ENCODE results near the gene LRRC36.

GRCh38 chr16:67341250-67341649, 14.6 kb downstream of the LRRC36 start:
- TF ChIP-seq GATA1 (IDR thresholded peaks at IDR 0.05; ENCODE audit: low read depth, low read length) (no peak), POLR2A (IDR thresholded peaks at IDR 0.05; ENCODE audit: low read length) (no peak)
